Endothelial cell of umbilical vein (primary cell): ENCODE data around the gene ETV7. TPM values are rescaled to one million over a fixed set of nuclear protein-coding genes. Genes with fewer than 3 reads are reported as not detected.

Source experiments
- BruUV-seq: library from RNA; stranded (reverse); fragments of 400-500 nt; replicated peaks from 2 replicates; lab custom pipeline; 2021; lab: Mats Ljungman, UMichigan
- CTCF ChIA-PET: fragments of 300-600, 350-600 bp; sonication (Branson Sonifier 250); formaldehyde crosslinking; loops from one replicate; lab custom pipeline; 2021; ENCODE audit warnings: antibody characterized with exemption, inconsistent platforms; lab: Charles Lee
- POLR2A ChIA-PET: fragments of 300-600, 350-600 bp; sonication (Branson Sonifier 250); formaldehyde crosslinking; loops from one replicate; lab custom pipeline; 2021; ENCODE audit warnings: antibody characterized with exemption, inconsistent platforms; lab: Charles Lee
- DNase-seq: peaks from one replicate; pipeline ENCODE4 v3.0.0-alpha.2; 2011; ENCODE audit warnings: low read depth, low spot score
- FAIRE-seq: peaks from 2 replicates; lab custom pipeline; 2011; peaks lifted over from hg19 to GRCh38; lab: Jason Lieb, UNC
- H2AFZ ChIP-seq: 2 replicates; pipeline ENCODE4 v1.6.0; 2012; ENCODE audit warnings: low read depth, low read length, control low read depth, inconsistent platforms
- H3K27ac ChIP-seq: 2 replicates; pipeline ENCODE4 v1.5.1; 2011; ENCODE audit warnings: low read depth, mild to moderate bottlenecking, control low read depth, low read length, moderate library complexity; ENCODE audit not compliant: insufficient read depth
- H3K27me3 ChIP-seq, 2 experiments: 2 replicates each; pipeline versions ENCODE4 v1.6.0 to v1.6.1; 2011; ENCODE audit warnings: low read length in 2 of 2, mixed read lengths in 1 of 2; ENCODE audit not compliant: control insufficient read depth in 2 of 2, insufficient read depth in 2 of 2
- H3K36me3 ChIP-seq, 2 experiments: 2 replicates in 1 of 2; 3 replicates in 1 of 2; pipeline ENCODE4 v1.5.1; 2011; ENCODE audit warnings: low read length in 2 of 2, mild to moderate bottlenecking in 1 of 2, moderate library complexity in 1 of 2; ENCODE audit not compliant: control insufficient read depth in 2 of 2, insufficient read depth in 2 of 2; ENCODE audit errors: extremely low read depth in 1 of 2
- H3K4me1 ChIP-seq: 3 replicates; pipeline ENCODE4 v1.5.1; 2011; ENCODE audit warnings: mild to moderate bottlenecking, low read length; ENCODE audit not compliant: control insufficient read depth, insufficient read depth; ENCODE audit errors: extremely low read depth
- H3K4me2 ChIP-seq: 2 replicates; pipeline ENCODE4 v1.6.1; 2011; ENCODE audit warnings: low read length, control low read depth, mixed read lengths; ENCODE audit not compliant: insufficient read depth
- H3K4me3 ChIP-seq, 3 experiments: fragments of 200-600 bp in 1 of 3; sonication (generic), shearing (Covaris generic) in 1 of 3; replicated peaks in 1 of 3; 2 replicates each; pipeline ENCODE4 v1.5.1; 2011 to 2016; ENCODE audit warnings: control low read depth in 3 of 3, low read length in 3 of 3, mild to moderate bottlenecking in 2 of 3, inconsistent platforms in 1 of 3, low read depth in 1 of 3, moderate library complexity in 1 of 3; ENCODE audit not compliant: insufficient read depth in 1 of 3
- H3K79me2 ChIP-seq: 2 replicates; pipeline ENCODE4 v1.6.0; 2012; ENCODE audit warnings: low read length, inconsistent platforms; ENCODE audit not compliant: control insufficient read depth, insufficient read depth
- H3K9ac ChIP-seq: replicated peaks from 2 replicates; pipeline ENCODE3; 2011; ENCODE audit warnings: low read length, control low read depth; ENCODE audit not compliant: insufficient read depth; ENCODE audit errors: extremely low read depth
- H3K9me1 ChIP-seq: replicated peaks from 3 replicates; pipeline ENCODE4 v1.6.0; 2011; ENCODE audit warnings: mild to moderate bottlenecking, low read length; ENCODE audit not compliant: control insufficient read depth, insufficient read depth; ENCODE audit errors: extremely low read depth
- H3K9me3 ChIP-seq: replicated peaks from 2 replicates; pipeline ENCODE4 v1.5.1; 2012; ENCODE audit warnings: low read length, inconsistent platforms; ENCODE audit not compliant: control insufficient read depth, insufficient read depth
- H4K20me1 ChIP-seq: replicated peaks from 2 replicates; pipeline ENCODE3; 2011; ENCODE audit warnings: mild to moderate bottlenecking, low read length; ENCODE audit not compliant: control insufficient read depth, insufficient read depth; ENCODE audit errors: extremely low read depth
- CTCF ChIP-seq, 2 donors: IDR thresholded peaks; 1 replicate in 1 of 2; 2 replicates in 1 of 2; pipeline ENCODE4 v1.5.1; 2011; ENCODE audit warnings: low read length in 2 of 2, mild to moderate bottlenecking in 2 of 2, moderate library complexity in 2 of 2, control low read depth in 1 of 2, inconsistent platforms in 1 of 2, low read depth in 1 of 2; ENCODE audit not compliant: insufficient read depth in 1 of 2; ENCODE audit errors: extremely low read depth in 1 of 2
- EZH2 ChIP-seq: IDR thresholded peaks from 2 replicates; pipeline ENCODE4 v1.6.1; 2012; ENCODE audit warnings: borderline replicate concordance, low read depth, mild to moderate bottlenecking, moderate library complexity, low read length, inconsistent platforms; ENCODE audit not compliant: severe bottlenecking
- FOS ChIP-seq: IDR thresholded peaks from 2 replicates; pipeline ENCODE4 v1.6.1; 2011; ENCODE audit warnings: mild to moderate bottlenecking, low read length, moderate library complexity, borderline replicate concordance; ENCODE audit not compliant: insufficient read depth
- GATA2 ChIP-seq: IDR thresholded peaks from 2 replicates; pipeline ENCODE4 v1.7.0; 2011; ENCODE audit warnings: low read depth, mild to moderate bottlenecking, moderate library complexity, mixed read lengths, low read length; ENCODE audit not compliant: insufficient read length, insufficient read depth
- JUN ChIP-seq: IDR thresholded peaks from 2 replicates; pipeline ENCODE4 v1.6.1; 2011; ENCODE audit warnings: borderline replicate concordance, low read depth; ENCODE audit not compliant: insufficient read length, insufficient read depth
- MYC ChIP-seq: IDR thresholded peaks from one replicate; pipeline ENCODE4 v1.6.1; 2011; ENCODE audit warnings: mild to moderate bottlenecking, low read depth, low read length
- POLR2A ChIP-seq: IDR thresholded peaks from 2 replicates; pipeline ENCODE4 v1.6.1; 2012; ENCODE audit warnings: low read depth, mild to moderate bottlenecking, control low read depth, low read length
- POLR2AphosphoS5 ChIP-seq: IDR thresholded peaks from 2 replicates; pipeline ENCODE4 v1.6.1; 2012; ENCODE audit warnings: low read depth, mild to moderate bottlenecking, control low read depth, low read length, moderate library complexity; ENCODE audit not compliant: insufficient read depth
- dilution Hi-C: fragments of 300-500 bp; cut with MboI; formaldehyde crosslinking; loops from one replicate; pipeline ENCODE4 v1.15.0; 2019; ENCODE audit warnings: low sequenced_read_pairs; ENCODE audit not compliant: extremely low pct_ligation_motif_present
- intact Hi-C: fragments of 100-400 bp; cut with micrococcal nuclease; formaldehyde crosslinking; loops from one replicate; pipeline ENCODE4 v1.10.0; 2022
- polyA plus RNA-seq, 4 experiments: library from polyadenylated mRNA; depleted of rRNA in 3 of 4; stranded (reverse) in 3 of 4; unstranded in 1 of 4; fragments of >200 nt; gene quantifications; 2 replicates each; pipeline versions ENCODE4 v1.2.1 to v1.2.3, GENCODE V29; 2011 to 2012; ENCODE audit warnings: missing spikeins in 1 of 4
- total RNA-seq: library from RNA; stranded (reverse); gene quantifications from 2 replicates; pipeline ENCODE4 v1.2.3, GENCODE V29; 2021
- TF ChIP-seq, protein P1 (sequence below): IDR thresholded peaks from 2 replicates; pipeline ENCODE4 v1.6.1; 2011; ENCODE audit not compliant: insufficient read depth, insufficient read length

Gene ETV7
- total and polyA plus RNA-seq, 2 donors (not counting 3 experiments of a cell fraction or from before 2014, with no cell fraction given), result 0.23 to 0.58 TPM

- Histone ChIP-seq H2AFZ (no peak overlapping the region), H3K9me3 (no peaks in the 10 kb centered on the region), H3K4me2 (no peak overlapping the region), H3K9me1 (no peaks in the 10 kb centered on the region), H3K9ac (no peak overlapping the region), H3K36me3 (no peaks in the 10 kb centered on the region), H4K20me1 (no peaks in the 10 kb centered on the region), H3K4me3 (no peak overlapping the region), H3K27ac (no peak overlapping the region), H3K4me1 (peaks cover 4% of the 10 kb centered on the region), H3K79me2 (no peaks in the 10 kb centered on the region), H3K27me3 (peaks cover 60 to 65% of the 10 kb centered on the region in 2 experiments)
- FAIRE-seq (no peak), DNase-seq (no peak)
- TF ChIP-seq EZH2 (no peak), POLR2AphosphoS5 (no peak), GATA2 (no peak), FOS (no peak), MYC (no peak), CTCF (IDR thresholded peaks at IDR 0.05; ENCODE audit: extremely low read depth in 1 of 2, insufficient read depth in 1 of 2, low read depth in 1 of 2, low read length in 2 of 2) (no peak), JUN (no peak), POLR2A (no peak)
- TF ChIP-seq, protein P1, sequence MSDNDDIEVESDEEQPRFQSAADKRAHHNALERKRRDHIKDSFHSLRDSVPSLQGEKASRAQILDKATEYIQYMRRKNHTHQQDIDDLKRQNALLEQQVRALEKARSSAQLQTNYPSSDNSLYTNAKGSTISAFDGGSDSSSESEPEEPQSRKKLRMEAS, result no peak
- CTCF ChIA-PET, result interaction anchor here (0.7 to 2.7 kb wide), 3 partner anchors 16 to 35 kb away, joined by 4 to 13 read pairs (median 4); no protein-coding TSS in a partner anchor
- intact Hi-C loops (no loop called here), dilution Hi-C loops (no loop called here)
- POLR2A ChIA-PET, result no interaction called here
- BruUV-seq, result no TSS peak
These were observed 49.7 kb downstream of the ETV7 start for GRCh38 chr6:36337814-36338213.
